K562 (cell line): ENCODE data around the gene SRRT. TPM values are rescaled to one million over a fixed set of nuclear protein-coding genes. Genes with fewer than 3 reads are reported as not detected.

Experiments
- C11orf30 ChIP-seq: fragments of 450-650 bp; IDR thresholded peaks from 2 replicates; pipeline ENCODE4 v1.6.1; 2016; ENCODE audit warnings: low read depth, mild to moderate bottlenecking
- CAMTA2 ChIP-seq: fragments of 250-450 bp; sonication (Bioruptor Pico); conservative IDR thresholded peaks from 2 replicates; pipeline ENCODE4 v1.5.1; 2022
- ELK3 ChIP-seq: fragments of 450-650 bp; formaldehyde crosslinking; IDR thresholded peaks from 2 replicates; pipeline ENCODE4 v1.4.0; 2020; ENCODE audit warnings: mild to moderate bottlenecking
- GATAD2A ChIP-seq: fragments of 450-650 bp; IDR thresholded peaks from 2 replicates; pipeline ENCODE4 v1.6.1; 2017
- HDAC1 ChIP-seq, 2 experiments: fragments of 450-650 bp; IDR thresholded peaks; 2 replicates each; pipeline ENCODE4 v1.6.1; 2016 to 2017; ENCODE audit warnings: inconsistent platforms in 1 of 2, mild to moderate bottlenecking in 1 of 2, moderate library complexity in 1 of 2
- HMBOX1 ChIP-seq: sonication (generic); IDR thresholded peaks from 2 replicates; pipeline ENCODE4 v1.6.1; 2016
- NKRF ChIP-seq: fragments of 450-650 bp; IDR thresholded peaks from 2 replicates; pipeline ENCODE4 v1.6.1; 2016; ENCODE audit warnings: borderline replicate concordance
- RFX1 ChIP-seq: fragments of 450-650 bp; IDR thresholded peaks from 2 replicates; pipeline ENCODE4 v1.6.1; 2016; ENCODE audit warnings: mild to moderate bottlenecking, moderate library complexity
- RNF219 ChIP-seq: fragments of 250-450 bp; sonication (Bioruptor Pico); IDR thresholded peaks from 2 replicates; pipeline ENCODE4 v1.5.0; 2022; ENCODE audit warnings: mild to moderate bottlenecking
- RREB1 ChIP-seq: fragments of 250-450 bp; sonication (Bioruptor Pico); IDR thresholded peaks from 2 replicates; pipeline ENCODE4 v1.4.0; 2020
- ZNF134 ChIP-seq: fragments of 250-450 bp; sonication (Bioruptor Pico); conservative IDR thresholded peaks from 2 replicates; pipeline ENCODE4 v1.4.0; 2020
- ZNF23 ChIP-seq: fragments of 250-450 bp; sonication (Bioruptor Pico); IDR thresholded peaks from 2 replicates; pipeline ENCODE4 v1.4.0; 2020; ENCODE audit warnings: mild to moderate bottlenecking
- ZNF253 ChIP-seq: fragments of 250-450 bp; sonication (Bioruptor Pico); conservative IDR thresholded peaks from 2 replicates; pipeline ENCODE4 v1.6.1; 2021; ENCODE audit warnings: mild to moderate bottlenecking
- polyA plus RNA-seq, 8 experiments: library from polyadenylated mRNA; depleted of rRNA in 4 of 8; stranded (reverse) in 5 of 8; unstranded in 3 of 8; fragments of >200 nt; fragmentation: Nextera tagmentation in 2 of 8; fragmentation: Illumina TruSeq in 1 of 8; extraction: Ambion mirVana in 2 of 8; extraction: Trizol in 1 of 8; gene quantifications; 2 replicates each; pipeline versions ENCODE4 v1.2.1 to v1.2.3, GENCODE V29; 2011 to 2014; ENCODE audit warnings: inconsistent platforms in 1 of 8, missing spikeins in 1 of 8
- total RNA-seq, 7 experiments: library from RNA; depleted of rRNA in 6 of 7; stranded (reverse); fragments of >200 nt in 6 of 7; fragmentation: Illumina TruSeq in 2 of 7; extraction: Trizol in 2 of 7; gene quantifications; 2 replicates each; pipeline versions ENCODE4 v1.2.1 to v1.2.3, GENCODE V29; 2011 to 2021; ENCODE audit warnings: low replicate concordance in 1 of 7

SRRT gene
- total and polyA plus RNA-seq, 9 of the 15 experiments (the other 6 are each of a cell fraction or from before 2014, with no cell fraction given), result 10.3 to 263 (median 84.4) TPM

- no peak for TF ChIP-seq RNF219 (CRISPR knock-in tag)
- peak; percentile 61; the same call in 1 of the 2 replicates for TF ChIP-seq ZNF23 (CRISPR knock-in tag)
- TF ChIP-seq ELK3 (CRISPR knock-in tag), result 0 out of 2 replicates have a peak, but pooled peaks have one; percentile 47
- no peak; the same call in 1 of the 2 replicates for TF ChIP-seq HMBOX1
- TF ChIP-seq ZNF134, result no peak; the same call in 1 of the 2 replicates
- TF ChIP-seq CAMTA2, result peak; percentile 89; the same call in 1 of the 2 replicates
- TF ChIP-seq NKRF, result no peak; the same call in 1 of the 2 replicates
- 0 out of 2 replicates have a peak, but pooled peaks have one; percentile 9 for TF ChIP-seq GATAD2A
- TF ChIP-seq ZNF253 (CRISPR knock-in tag), result 0 out of 2 replicates have a peak, but pooled peaks have one; percentile 14
- peak; percentile 89 for TF ChIP-seq C11orf30
- peak in 1 of 2 experiments; percentile 68; a peak in 3 of 4 replicates for TF ChIP-seq HDAC1 (IDR thresholded peaks at IDR 0.05)
- TF ChIP-seq RREB1 (CRISPR knock-in tag), result peak; percentile 90; the same call in 1 of the 2 replicates
- TF ChIP-seq RFX1, result no peak
These were observed at the start of gene SRRT (continued) for GRCh38 chr7:100874577-100875355.
